Left cardiac atrium (tissue), 4 donors: ENCODE measurements around the gene UBE2L6. TPM values are rescaled to one million over a fixed set of nuclear protein-coding genes. Genes with fewer than 3 reads are reported as not detected.

ENCODE experiments used
- ATAC-seq, 2 donors: fragments of 200-7000 bp; cut with Tn5 transposase; one replicate each; pipeline ENCODE4 v1.9.1; 2020; ENCODE audit warnings: mild to moderate bottlenecking in 2 of 2, moderate library complexity in 2 of 2
- DNase-seq: peaks from one replicate; pipeline ENCODE4 v3.0.0-alpha.2; 2020
- intact Hi-C, 2 donors: fragments of 100-400 bp; cut with DNase I; formaldehyde crosslinking; loops; one replicate each; pipeline versions ENCODE4 v1.14.1 to v1.15.1; 2022 to 2023
- total RNA-seq, 2 donors: library from RNA; stranded (reverse); fragmentation: NEBNext Ultra II Directional; extraction: Animal tissue kit (Norgen Biotek cat#: 25700); gene quantifications; one replicate each; pipeline ENCODE4 v1.2.1, GENCODE V29; 2021
- donor health status: DM: no; HTN: yes; CAD: no.
- donor health status: DM: no; HTN: yes; CAD: no; lungs with severe emphysema.
- donor health status: DM: yes; HTN: yes; CAD: no.
- donor health status: Dilated cardiomyopathy.

UBE2L6 gene
- total RNA-seq, 2 donors from 2014 or later: 28.9 to 30.0 TPM

GRCh38 chr11:57508341-57509170 is 58.9 kb downstream of the UBE2L6 start:
- intact Hi-C loops: no loop called here
- ATAC-seq (no peak), DNase-seq (no peak)

GRCh38 chr11:57506522-57506921 is 61.0 kb downstream of the UBE2L6 start:
- ATAC-seq (no peak), DNase-seq (no peak)
- intact Hi-C loops: no loop called here

DNA sequence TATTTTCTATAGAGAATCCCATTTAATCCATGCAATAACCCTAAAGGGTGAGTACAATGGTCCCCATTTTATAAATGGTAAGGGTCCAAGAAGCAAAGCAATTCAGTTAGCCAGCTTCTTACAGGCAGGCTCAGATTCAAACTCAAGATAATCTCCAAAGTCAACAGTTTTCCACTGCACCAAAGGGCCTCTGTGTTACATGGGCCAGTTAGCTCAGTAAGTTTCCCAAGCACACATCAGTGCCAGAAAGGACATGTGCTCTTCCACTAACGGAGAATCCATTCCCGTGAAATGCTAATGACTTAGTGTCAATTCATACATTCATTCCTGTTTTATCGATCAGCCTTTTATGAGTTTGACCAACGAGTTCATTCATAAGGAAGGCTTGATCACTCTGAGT is 63.0 kb downstream of the UBE2L6 start:
- intact Hi-C loops: no loop called here
- DNase-seq (no peak), ATAC-seq (no peak)

GRCh38 chr11:57502870-57503269 is 64.6 kb downstream of the UBE2L6 start:
- ATAC-seq (no peak), DNase-seq (no peak)
- intact Hi-C loops: no loop called here

- no peak for ATAC-seq
- intact Hi-C loops: no loop called here
- DNase-seq: no peak
Observed at GRCh38 chr11:57502376-57502775, 65.1 kb downstream of the UBE2L6 start.

DNA sequence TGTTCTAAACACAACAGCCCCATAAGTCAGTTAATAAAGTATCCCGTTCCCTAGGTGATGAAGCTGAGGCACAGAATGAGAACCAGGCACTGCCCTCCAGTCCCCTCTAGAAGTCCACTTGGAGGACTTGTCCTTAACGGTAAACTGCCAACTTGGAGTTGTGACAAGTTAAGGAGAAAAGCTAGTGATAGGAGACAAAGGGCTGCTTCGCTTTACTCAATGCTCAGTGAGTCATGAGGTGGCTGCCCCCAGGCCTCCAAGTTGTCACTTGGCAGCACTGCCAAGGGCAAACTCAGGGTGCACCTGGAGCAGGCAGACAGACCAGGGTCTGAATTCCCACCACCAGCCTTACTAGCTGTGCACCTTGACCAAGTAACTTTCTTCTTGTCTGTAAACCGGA is 65.5 kb downstream of the UBE2L6 start:
- DNase-seq (no peak), ATAC-seq (peak in 1 of 2 donors; percentile 14)
- intact Hi-C loops: no loop called here

Other genes starting within 250 kb of the UBE2L6 start
- 10 to 100 TPM; 73.6 to 82.6 TPM for gene TNKS1BP1, start 242.7 kb downstream of the UBE2L6 start, total RNA-seq
- 10 to 100 TPM; 34.7 to 45.5 TPM for gene SSRP1, start 231.8 kb downstream of the UBE2L6 start, total RNA-seq
- gene P2RX3, start 229.3 kb downstream of the UBE2L6 start, total RNA-seq: 1 to 10 TPM in 1 of 2 donors, under 1 TPM in 1; 0.84 to 1.7 TPM
- gene PRG3, start 186.5 kb downstream of the UBE2L6 start, total RNA-seq: not detected
- gene PRG2, start 177.0 kb downstream of the UBE2L6 start, total RNA-seq: not detected
- gene SLC43A3, start 140.6 kb downstream of the UBE2L6 start, total RNA-seq: 10 to 100 TPM; 39.3 to 46.7 TPM
- gene RTN4RL2, start 107.1 kb downstream of the UBE2L6 start, total RNA-seq: 1 to 10 TPM; 1.9 to 2.4 TPM
- 1 to 10 TPM; 5.8 to 7.2 TPM for gene SLC43A1, start 52.0 kb downstream of the UBE2L6 start, total RNA-seq
- gene TIMM10, start 36.9 kb downstream of the UBE2L6 start, total RNA-seq: 10 to 100 TPM; 58.0 to 58.9 TPM
- gene SMTNL1, start 30.1 kb downstream of the UBE2L6 start, total RNA-seq: not detected
- gene SERPING1, start 30.0 kb upstream of the UBE2L6 start, total RNA-seq: 100 to 1,000 TPM; 198 to 266 TPM
- gene YPEL4, start 82.2 kb upstream of the UBE2L6 start, total RNA-seq: 1 to 10 TPM in 1 of 2 donors, under 1 TPM in 1; 0.47 to 1.1 TPM
- 1 to 10 TPM; 6.9 to 8.5 TPM for gene CLP1, start 90.1 kb upstream of the UBE2L6 start, total RNA-seq
- gene ZDHHC5, start 100.4 kb upstream of the UBE2L6 start, total RNA-seq: 10 to 100 TPM; 51.3 to 60.7 TPM
- 1 to 10 TPM; 8.4 to 8.7 TPM for gene MED19, start 144.5 kb upstream of the UBE2L6 start, total RNA-seq
- 10 to 100 TPM; 64.3 to 80.3 TPM for gene TMX2, start 144.9 kb upstream of the UBE2L6 start, total RNA-seq
- 100 to 1,000 TPM in 1 of 2 donors, 10 to 100 TPM in 1; 99.1 to 116 TPM for gene SELENOH, start 173.8 kb upstream of the UBE2L6 start, total RNA-seq
- not detected for gene BTBD18, start 184.1 kb upstream of the UBE2L6 start, total RNA-seq
- 10 to 100 TPM; 75.2 to 82.0 TPM for gene CTNND1, start 194.1 kb upstream of the UBE2L6 start, total RNA-seq